ENCODE measurements around the gene USP40. TPM values are rescaled to one million over a fixed set of nuclear protein-coding genes. Genes with fewer than 3 reads are reported as not detected.

USP40 gene
- total RNA-seq, 2 experiments from 2014 or later = 0.51 to 1.7 TPM

DNA sequence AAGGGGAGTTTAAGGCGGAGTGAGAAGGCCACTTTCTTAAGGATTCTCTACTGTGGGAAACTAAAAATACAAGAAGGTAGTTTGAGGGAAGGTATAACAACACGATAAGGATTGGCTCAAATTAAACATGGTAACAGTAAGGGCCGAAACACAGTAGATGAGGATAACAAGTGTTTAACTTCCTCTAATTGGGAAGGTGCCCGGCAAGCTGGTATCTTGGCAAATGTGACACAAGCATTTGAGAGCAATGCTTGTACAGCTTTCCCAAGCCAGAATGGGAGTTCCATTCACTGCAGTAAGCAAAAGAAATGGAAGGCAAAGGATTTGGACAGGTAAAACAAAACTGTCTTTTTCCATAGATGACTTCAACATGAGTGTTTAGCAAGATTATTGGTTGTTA, 19.8 kb downstream of the USP40 start:
- BruUV-seq (replicated peaks) = no TSS peak
- intact Hi-C loops (cut with micrococcal nuclease; ENCODE audit: unreplicated experiment) = no loop called here
- no peak overlapping the region for H3K4me2 ChIP-seq (ENCODE audit: low read length)
- H4K20me1 ChIP-seq (ENCODE audit: insufficient read depth, low read length) = no peaks in the 10 kb centered on the region
- no peak for DNase-seq (ENCODE audit: low spot score)
- H2AFZ ChIP-seq (ENCODE audit: low read length) = no peak overlapping the region
- CTCF ChIA-PET (ENCODE audit: unreplicated experiment) = interaction anchor here (1.9 kb wide), 1 partner anchor 17 kb away, joined by 4 read pairs; no protein-coding TSS in a partner anchor
- no peak overlapping the region for H3K4me3 ChIP-seq (ENCODE audit: low read depth, low read length, poor library complexity, severe bottlenecking)
- H3K79me2 ChIP-seq (ENCODE audit: insufficient read depth, low read depth, low read length) = no peaks in the 10 kb centered on the region
- TF ChIP-seq EZH2phosphoT487 (IDR thresholded peaks at IDR 0.05; ENCODE audit: borderline replicate concordance, low read depth, low read length) = no peak
- TF ChIP-seq, protein P1, sequence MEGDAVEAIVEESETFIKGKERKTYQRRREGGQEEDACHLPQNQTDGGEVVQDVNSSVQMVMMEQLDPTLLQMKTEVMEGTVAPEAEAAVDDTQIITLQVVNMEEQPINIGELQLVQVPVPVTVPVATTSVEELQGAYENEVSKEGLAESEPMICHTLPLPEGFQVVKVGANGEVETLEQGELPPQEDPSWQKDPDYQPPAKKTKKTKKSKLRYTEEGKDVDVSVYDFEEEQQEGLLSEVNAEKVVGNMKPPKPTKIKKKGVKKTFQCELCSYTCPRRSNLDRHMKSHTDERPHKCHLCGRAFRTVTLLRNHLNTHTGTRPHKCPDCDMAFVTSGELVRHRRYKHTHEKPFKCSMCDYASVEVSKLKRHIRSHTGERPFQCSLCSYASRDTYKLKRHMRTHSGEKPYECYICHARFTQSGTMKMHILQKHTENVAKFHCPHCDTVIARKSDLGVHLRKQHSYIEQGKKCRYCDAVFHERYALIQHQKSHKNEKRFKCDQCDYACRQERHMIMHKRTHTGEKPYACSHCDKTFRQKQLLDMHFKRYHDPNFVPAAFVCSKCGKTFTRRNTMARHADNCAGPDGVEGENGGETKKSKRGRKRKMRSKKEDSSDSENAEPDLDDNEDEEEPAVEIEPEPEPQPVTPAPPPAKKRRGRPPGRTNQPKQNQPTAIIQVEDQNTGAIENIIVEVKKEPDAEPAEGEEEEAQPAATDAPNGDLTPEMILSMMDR (conservative IDR thresholded peaks at IDR 0.05; ENCODE audit: low read length) = no peak
- H3K9me2 ChIP-seq (ENCODE audit: insufficient read depth, low read length) = no peaks in the 10 kb centered on the region
- H3K36me3 ChIP-seq (ENCODE audit: insufficient read depth, low read length) = no peaks in the 10 kb centered on the region
- no peaks in the 10 kb centered on the region for H3K9me3 ChIP-seq (ENCODE audit: low read length)
- H3K27ac ChIP-seq (ENCODE audit: low read depth, low read length, poor library complexity, severe bottlenecking) = no peak overlapping the region
- POLR2A ChIA-PET = interaction anchor here (0.7 kb wide), 1 partner anchor 562 kb away, joined by 3 read pairs; no protein-coding TSS in a partner anchor
- peaks cover 10% of the 10 kb centered on the region for H3K4me1 ChIP-seq (ENCODE audit: insufficient read depth, low read length, poor library complexity, severe bottlenecking)

DNA sequence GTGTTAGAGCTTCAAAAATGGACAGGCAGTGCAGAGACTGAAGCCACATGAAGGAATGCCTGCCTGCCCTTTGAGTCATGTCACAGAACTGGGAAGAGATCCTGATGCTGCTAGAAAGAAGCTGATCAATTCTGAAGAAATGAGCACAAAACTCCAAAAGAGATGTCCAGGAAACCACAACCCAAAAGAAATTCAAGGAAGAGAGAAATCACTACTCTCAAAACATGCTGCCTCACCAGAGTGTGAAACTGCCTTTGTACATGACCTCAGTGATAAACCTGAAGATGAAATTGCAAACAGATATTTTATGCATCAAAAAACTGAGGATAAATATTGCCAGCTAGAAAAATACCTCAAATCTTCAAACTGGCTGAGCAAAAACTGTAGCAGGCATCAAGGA, 20.5 kb downstream of the USP40 start:
- POLR2A ChIA-PET = interaction anchor here (1.0 to 1.2 kb wide), 3 partner anchors 10 to 12 kb away, joined by 3 to 4 read pairs (median 3); no protein-coding TSS in a partner anchor
- no peak overlapping the region; the same call in 1 of the 2 replicates for H2AFZ ChIP-seq (ENCODE audit: low read length)
- CTCF ChIA-PET (ENCODE audit: unreplicated experiment) = interaction anchor here (1.9 kb wide), 1 partner anchor 18 kb away, joined by 4 read pairs; no protein-coding TSS in a partner anchor

DNA sequence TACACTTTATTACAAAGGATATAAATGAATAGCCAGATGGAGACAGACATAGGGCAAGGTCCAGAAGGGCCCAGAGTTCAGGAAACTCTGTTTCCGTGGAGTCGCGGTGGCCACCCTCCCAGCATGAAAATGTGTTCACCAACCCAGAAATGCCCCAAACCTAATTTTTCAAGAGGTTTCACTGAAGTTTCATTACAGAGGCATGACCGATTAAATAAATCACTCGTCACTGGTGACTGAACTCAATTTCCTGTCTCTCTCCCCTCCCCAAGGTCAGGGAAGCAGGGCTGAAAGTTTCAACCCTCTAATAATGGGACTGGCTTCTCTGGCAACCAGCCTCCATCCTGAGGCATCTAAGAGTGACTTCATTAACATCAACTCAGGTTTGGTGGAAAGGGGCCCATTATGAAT, 22.4 kb downstream of the USP40 start:
- no peak overlapping the region for H3K4me3 ChIP-seq (ENCODE audit: low read depth, low read length, poor library complexity, severe bottlenecking)
- H3K4me1 ChIP-seq (ENCODE audit: insufficient read depth, low read length, poor library complexity, severe bottlenecking) = peaks cover 12% of the 10 kb centered on the region
- no peak overlapping the region for H3K27ac ChIP-seq (ENCODE audit: low read depth, low read length, poor library complexity, severe bottlenecking)
- no peak overlapping the region for H2AFZ ChIP-seq (ENCODE audit: low read length)
- BruUV-seq (replicated peaks) = no TSS peak
- no peaks in the 10 kb centered on the region for H3K9me3 ChIP-seq (ENCODE audit: low read length)
- H4K20me1 ChIP-seq (ENCODE audit: insufficient read depth, low read length) = no peaks in the 10 kb centered on the region
- no peaks in the 10 kb centered on the region for H3K9me2 ChIP-seq (ENCODE audit: insufficient read depth, low read length)
- POLR2A ChIA-PET = no interaction called here
- H3K36me3 ChIP-seq (ENCODE audit: insufficient read depth, low read length) = no peaks in the 10 kb centered on the region
- intact Hi-C loops (cut with micrococcal nuclease; ENCODE audit: unreplicated experiment) = no loop called here
- H3K79me2 ChIP-seq (ENCODE audit: insufficient read depth, low read depth, low read length) = no peaks in the 10 kb centered on the region
- CTCF ChIA-PET (ENCODE audit: unreplicated experiment) = no interaction called here
- DNase-seq (ENCODE audit: low spot score) = no peak
- H3K4me2 ChIP-seq (ENCODE audit: low read length) = no peak overlapping the region
- TF ChIP-seq EZH2phosphoT487 (IDR thresholded peaks at IDR 0.05; ENCODE audit: borderline replicate concordance, low read depth, low read length) = no peak
- TF ChIP-seq, protein P1 (conservative IDR thresholded peaks at IDR 0.05; ENCODE audit: low read length) = no peak

More for the DNA sequence above, 20.5 kb downstream of the USP40 start:
- H3K27ac ChIP-seq (ENCODE audit: low read depth, low read length, poor library complexity, severe bottlenecking) = no peak overlapping the region
- no peaks in the 10 kb centered on the region for H4K20me1 ChIP-seq (ENCODE audit: insufficient read depth, low read length)
- peaks cover 10% of the 10 kb centered on the region for H3K4me1 ChIP-seq (ENCODE audit: insufficient read depth, low read length, poor library complexity, severe bottlenecking)
- intact Hi-C loops (cut with micrococcal nuclease; ENCODE audit: unreplicated experiment) = no loop called here
- no peaks in the 10 kb centered on the region for H3K9me2 ChIP-seq (ENCODE audit: insufficient read depth, low read length)
- TF ChIP-seq, protein P1 (conservative IDR thresholded peaks at IDR 0.05; ENCODE audit: low read length) = no peak
- TF ChIP-seq EZH2phosphoT487 (IDR thresholded peaks at IDR 0.05; ENCODE audit: borderline replicate concordance, low read depth, low read length) = no peak
- no TSS peak for BruUV-seq (replicated peaks)
- no peak for DNase-seq (ENCODE audit: low spot score)
- no peak overlapping the region for H3K4me2 ChIP-seq (ENCODE audit: low read length)
- H3K4me3 ChIP-seq (ENCODE audit: low read depth, low read length, poor library complexity, severe bottlenecking) = no peak overlapping the region
- no peaks in the 10 kb centered on the region for H3K79me2 ChIP-seq (ENCODE audit: insufficient read depth, low read depth, low read length)
- no peaks in the 10 kb centered on the region for H3K9me3 ChIP-seq (ENCODE audit: low read length)
- H3K36me3 ChIP-seq (ENCODE audit: insufficient read depth, low read length) = no peaks in the 10 kb centered on the region
